ENCODE results near the gene LTA.

LTA gene

GRCh38 chr6:31622684-31623091 lies 50.6 kb downstream of the LTA start:
- TF ChIP-seq, protein P1, sequence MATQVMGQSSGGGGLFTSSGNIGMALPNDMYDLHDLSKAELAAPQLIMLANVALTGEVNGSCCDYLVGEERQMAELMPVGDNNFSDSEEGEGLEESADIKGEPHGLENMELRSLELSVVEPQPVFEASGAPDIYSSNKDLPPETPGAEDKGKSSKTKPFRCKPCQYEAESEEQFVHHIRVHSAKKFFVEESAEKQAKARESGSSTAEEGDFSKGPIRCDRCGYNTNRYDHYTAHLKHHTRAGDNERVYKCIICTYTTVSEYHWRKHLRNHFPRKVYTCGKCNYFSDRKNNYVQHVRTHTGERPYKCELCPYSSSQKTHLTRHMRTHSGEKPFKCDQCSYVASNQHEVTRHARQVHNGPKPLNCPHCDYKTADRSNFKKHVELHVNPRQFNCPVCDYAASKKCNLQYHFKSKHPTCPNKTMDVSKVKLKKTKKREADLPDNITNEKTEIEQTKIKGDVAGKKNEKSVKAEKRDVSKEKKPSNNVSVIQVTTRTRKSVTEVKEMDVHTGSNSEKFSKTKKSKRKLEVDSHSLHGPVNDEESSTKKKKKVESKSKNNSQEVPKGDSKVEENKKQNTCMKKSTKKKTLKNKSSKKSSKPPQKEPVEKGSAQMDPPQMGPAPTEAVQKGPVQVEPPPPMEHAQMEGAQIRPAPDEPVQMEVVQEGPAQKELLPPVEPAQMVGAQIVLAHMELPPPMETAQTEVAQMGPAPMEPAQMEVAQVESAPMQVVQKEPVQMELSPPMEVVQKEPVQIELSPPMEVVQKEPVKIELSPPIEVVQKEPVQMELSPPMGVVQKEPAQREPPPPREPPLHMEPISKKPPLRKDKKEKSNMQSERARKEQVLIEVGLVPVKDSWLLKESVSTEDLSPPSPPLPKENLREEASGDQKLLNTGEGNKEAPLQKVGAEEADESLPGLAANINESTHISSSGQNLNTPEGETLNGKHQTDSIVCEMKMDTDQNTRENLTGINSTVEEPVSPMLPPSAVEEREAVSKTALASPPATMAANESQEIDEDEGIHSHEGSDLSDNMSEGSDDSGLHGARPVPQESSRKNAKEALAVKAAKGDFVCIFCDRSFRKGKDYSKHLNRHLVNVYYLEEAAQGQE (IDR thresholded peaks at IDR 0.05; ENCODE audit: insufficient read depth in 1 of 2, low read depth in 2 of 2, low read length in 2 of 2), result no peak
- TF ChIP-seq FOXP2 (optimal IDR thresholded peaks at IDR 0.05; ENCODE audit: borderline replicate concordance, extremely low read depth, extremely low read length, insufficient read depth), result no peak
- no peak for TF ChIP-seq SIN3A (IDR thresholded peaks at IDR 0.05; ENCODE audit: borderline replicate concordance, insufficient read depth, low read length)
- no peak for TF ChIP-seq POLR2AphosphoS5 (IDR thresholded peaks at IDR 0.05; ENCODE audit: low read depth, low read length)
- TF ChIP-seq TAF1 (IDR thresholded peaks at IDR 0.05; ENCODE audit: borderline replicate concordance, insufficient read depth, low read length), result no peak
